Prostate gland (tissue), 2 donors: ENCODE data around the gene CYP2A6. TPM values are rescaled to one million over a fixed set of nuclear protein-coding genes. Genes with fewer than 3 reads are reported as not detected.

Experiments used
- DNase-seq: peaks from one replicate; pipeline ENCODE4 v3.0.0-alpha.2; 2019; ENCODE audit warnings: low spot score
- H3K27ac ChIP-seq, 2 donors: fragments of 200-600 bp; sonication (generic); 2 replicates each; pipeline ENCODE4 v1.5.1; 2017 to 2019
- H3K27me3 ChIP-seq: fragments of 200-600 bp; sonication (generic); replicated peaks from 2 replicates; pipeline ENCODE4 v1.5.1; 2019; ENCODE audit not compliant: insufficient read depth
- H3K36me3 ChIP-seq, 2 donors: fragments of 200-600 bp; sonication (generic); 1 replicate in 1 of 2; 2 replicates in 1 of 2; pipeline versions ENCODE4 v1.5.1 to v1.8.1; 2017 to 2019
- H3K4me1 ChIP-seq: fragments of 200-600 bp; sonication (generic); replicated peaks from 2 replicates; pipeline ENCODE4 v1.5.1; 2019
- H3K4me3 ChIP-seq, 2 donors: fragments of 200-600 bp; sonication (generic); 2 replicates each; pipeline ENCODE4 v1.5.1; 2017 to 2019
- H3K9me3 ChIP-seq: fragments of 200-600 bp; sonication (generic); 2 replicates; pipeline ENCODE4 v1.5.1; 2017
- CTCF ChIP-seq, 4 experiments: fragments of 200-600 bp in 2 of 4; fragments of 450-650 bp in 2 of 4; sonication (generic) in 2 of 4; IDR thresholded peaks; 1 replicate in 3 of 4; 2 replicates in 1 of 4; pipeline ENCODE4 v1.5.1; 2016 to 2019; ENCODE audit warnings: antibody characterized with exemption in 4 of 4, mild to moderate bottlenecking in 2 of 4, moderate library complexity in 2 of 4
- POLR2A ChIP-seq: fragments of 450-650 bp; IDR thresholded peaks from one replicate; pipeline ENCODE4 v1.6.1; 2016; ENCODE audit warnings: antibody characterized with exemption, mild to moderate bottlenecking
- POLR2AphosphoS5 ChIP-seq: sonication (generic); formaldehyde crosslinking; IDR thresholded peaks from one replicate; pipeline ENCODE4 v1.6.1; 2017; ENCODE audit warnings: antibody characterized with exemption
- WGBS: methylation state at CpG from one replicate; pipeline ENCODE4 v1.1.5; 2018; 5-methylcytosine and 5-hydroxymethylcytosine counted together
- intact Hi-C: fragments of 100-400 bp; cut with DNase I; formaldehyde crosslinking; loops from one replicate; pipeline ENCODE4 v1.14.2; 2022
- total RNA-seq, 2 donors: library from RNA; depleted of rRNA; stranded (reverse); fragments of >200 nt; gene quantifications; one replicate each; pipeline ENCODE4 v1.1.0, GENCODE V29; 2016

CYP2A6 gene
- total RNA-seq, 2 donors from 2014 or later, result 1.1 TPM; not detected in 1

DNA sequence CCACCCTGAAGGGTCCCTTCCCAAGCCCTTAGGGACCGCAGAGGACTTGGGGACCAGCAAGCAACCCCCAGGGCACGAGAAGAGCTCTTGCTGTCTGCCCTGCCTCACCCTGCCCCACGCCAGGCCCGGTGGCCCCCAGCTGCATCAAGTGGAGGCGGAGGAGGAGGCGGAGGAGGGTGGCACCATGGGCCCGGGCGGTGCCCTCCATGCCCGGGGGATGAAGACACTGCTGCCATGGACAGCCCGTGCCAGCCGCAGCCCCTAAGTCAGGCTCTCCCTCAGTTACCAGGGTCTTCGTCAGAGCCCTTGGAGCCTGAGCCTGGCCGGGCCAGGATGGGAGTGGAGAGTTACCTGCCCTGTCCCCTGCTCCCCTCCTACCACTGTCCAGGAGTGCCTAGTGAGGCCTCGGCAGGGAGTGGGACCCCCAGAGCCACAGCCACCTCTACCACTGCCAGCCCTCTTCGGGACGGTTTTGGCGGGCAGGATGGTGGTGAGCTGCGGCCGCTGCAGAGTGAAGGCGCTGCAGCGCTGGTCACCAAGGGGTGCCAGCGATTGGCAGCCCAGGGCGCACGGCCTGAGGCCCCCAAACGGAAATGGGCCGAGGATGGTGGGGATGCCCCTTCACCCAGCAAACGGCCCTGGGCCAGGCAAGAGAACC is 49.8 kb downstream of the CYP2A6 start:
- peaks cover 0 to 6% of the 10 kb centered on the region in 2 donors for H3K36me3 ChIP-seq
- no peak for DNase-seq
- WGBS, result 52% methylated on average over 27 of the region's 27 CpGs
- H3K4me3 ChIP-seq, result peak overlapping the region; percentile 77 to 98
- H3K4me1 ChIP-seq, result peaks cover 49% of the 10 kb centered on the region
- intact Hi-C loops, result no loop called here
- H3K27ac ChIP-seq, result peak overlapping the region; percentile 93 to 97
- no peaks in the 10 kb centered on the region for H3K9me3 ChIP-seq
- H3K27me3 ChIP-seq, result no peaks in the 10 kb centered on the region
- TF ChIP-seq POLR2A (no peak), CTCF (IDR thresholded peaks at IDR 0.05) (no peak), POLR2AphosphoS5 (no peak)

- peaks cover 43% of the 10 kb centered on the region for H3K4me1 ChIP-seq
These were observed 50.5 kb downstream of the CYP2A6 start for GRCh38 chr19:40799558-40800338.

DNA sequence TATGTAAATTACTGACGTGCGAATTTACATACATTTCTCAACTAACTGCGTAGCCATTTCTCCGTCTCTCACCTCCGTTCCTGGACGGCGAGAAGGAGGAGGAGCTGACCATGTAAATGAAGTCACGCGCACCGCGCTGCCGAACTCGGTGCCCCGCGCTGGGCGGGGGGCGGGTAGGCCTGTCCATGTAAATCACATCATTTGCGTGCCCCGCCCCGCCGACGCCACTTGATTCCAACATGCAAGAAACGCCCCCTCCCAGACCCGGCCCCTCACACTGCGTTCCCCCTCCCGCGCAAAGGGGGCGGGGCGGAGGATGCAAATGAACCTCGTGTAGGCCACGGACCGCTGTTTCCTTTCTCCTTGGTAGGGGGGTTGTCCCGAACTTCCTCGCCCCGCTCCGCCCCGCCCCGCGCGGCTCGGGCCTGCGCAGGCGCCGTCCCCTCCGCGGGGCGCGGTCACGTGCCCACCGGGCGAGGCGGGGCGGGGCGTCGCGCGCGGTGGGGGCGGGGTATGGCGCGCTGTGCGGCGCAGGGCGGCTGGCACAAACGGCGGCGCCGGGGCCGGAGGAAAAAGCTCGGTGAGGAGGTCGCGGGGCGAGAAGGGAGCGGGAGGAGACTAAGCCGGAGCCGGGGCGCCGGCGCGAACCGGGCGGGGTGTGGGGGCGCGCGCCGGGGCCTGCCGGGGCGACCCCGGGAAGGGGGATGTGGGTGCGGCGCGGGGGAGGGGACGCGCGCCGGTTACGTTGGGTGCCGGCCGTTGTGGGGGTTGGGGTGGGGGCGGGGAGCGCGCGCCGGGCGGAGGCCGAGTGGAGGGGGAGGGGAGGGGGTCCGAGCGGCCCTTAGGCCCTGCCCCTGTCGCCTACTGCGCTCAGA is 51.3 kb downstream of the CYP2A6 start, which contains the start of gene EGLN2:
Gene EGLN2 (plus strand): TSS at position 509 of the 875 bp plus-strand sequence. CDS start 1,382 bp downstream, outside the sequence.
- Histone ChIP-seq H3K9me3 (no peaks in the 10 kb centered on the region), H3K36me3 (peaks cover 0 to 6% of the 10 kb centered on the region in 2 donors), H3K4me3 (peak within 1 kb of the TSS; percentile 77 to 98), H3K27ac (peak within 1 kb of the TSS; percentile 93 to 97), H3K4me1 (peaks cover 35% of the 10 kb centered on the region), H3K27me3 (no peaks in the 10 kb centered on the region)
- DNase-seq, result peak; percentile 100
- intact Hi-C loops, result no loop called here
- under 1% methylated on average over 45 of the region's 110 CpGs for WGBS
- peak; percentile 96 for TF ChIP-seq POLR2AphosphoS5
- no peak for TF ChIP-seq CTCF (IDR thresholded peaks at IDR 0.05)
- peak; percentile 75 for TF ChIP-seq POLR2A

More at GRCh38 chr19:40799558-40800338, 50.5 kb downstream of the CYP2A6 start:
- no peaks in the 10 kb centered on the region for H3K27me3 ChIP-seq
- H3K36me3 ChIP-seq, result peaks cover 0 to 6% of the 10 kb centered on the region in 2 donors
- under 1% methylated on average over 40 of the region's 40 CpGs for WGBS
- peak overlapping the region; percentile 93 to 97 for H3K27ac ChIP-seq
- no peak for DNase-seq
- intact Hi-C loops, result no loop called here
- no peaks in the 10 kb centered on the region for H3K9me3 ChIP-seq
- H3K4me3 ChIP-seq, result peak overlapping the region; percentile 77 to 98
- no peak for TF ChIP-seq POLR2AphosphoS5
- no peak for TF ChIP-seq POLR2A
- no peak for TF ChIP-seq CTCF (IDR thresholded peaks at IDR 0.05)

GRCh38 chr19:40797963-40798682 is 52.1 kb downstream of the CYP2A6 start:
- DNase-seq, result peak; percentile 49
- peaks cover 0 to 6% of the 10 kb centered on the region in 2 donors for H3K36me3 ChIP-seq
- intact Hi-C loops, result loop anchor here (2.0 kb wide), 1 partner anchor 81 kb away; the partner anchor contains the start of genes COQ8B and ITPKC

More at GRCh38 chr19:40797963-40798682, 52.1 kb downstream of the CYP2A6 start:
- Histone ChIP-seq H3K27ac (peak overlapping the region; percentile 88 to 97), H3K27me3 (no peaks in the 10 kb centered on the region), H3K9me3 (no peaks in the 10 kb centered on the region), H3K4me1 (peaks cover 27% of the 10 kb centered on the region), H3K4me3 (peak overlapping the region; percentile 77 to 98)
- no peak for TF ChIP-seq POLR2A
- TF ChIP-seq POLR2AphosphoS5, result no peak
- TF ChIP-seq CTCF (IDR thresholded peaks at IDR 0.05), result peak in 3 of 4 experiments; percentile 17 to 69 (median 56)
- WGBS, result 9% methylated on average over 28 of the region's 28 CpGs
